Measurements from ENCODE around the gene SYT1. TPM values are rescaled to one million over a fixed set of nuclear protein-coding genes. Genes with fewer than 3 reads are reported as not detected.

Gene SYT1
- total and polyA plus RNA-seq, 2 of the 8 experiments (the other 6 are each of a cell fraction or from before 2014, with no cell fraction given): 11.0 to 34.6 TPM

GRCh38 chr12:79295572-79295971 lies 431.0 kb downstream of the SYT1 start:
- no peak for FAIRE-seq
- TF ChIP-seq ZNF274 (IDR thresholded peaks at IDR 0.05; ENCODE audit: borderline replicate concordance, extremely low read depth, low read length) (no peak), CTBP2 (IDR thresholded peaks at IDR 0.05; ENCODE audit: borderline replicate concordance, insufficient read depth, insufficient read length, low read length) (no peak)

More at GRCh38 chr12:79295572-79295971, 431.0 kb downstream of the SYT1 start:
- no peak overlapping the region for H3K23ac ChIP-seq (ENCODE audit: insufficient read length)
- POLR2A ChIA-PET (ENCODE audit: partially characterized antibody): interaction anchor here (0.7 kb wide), 1 partner anchor 50 kb away, joined by 4 read pairs; no protein-coding TSS in a partner anchor
- DNase-seq (ENCODE audit: low read depth in 1 of 2, low spot score in 2 of 2): no peak
- H3K79me1 ChIP-seq (ENCODE audit: low read depth, low read length): no peaks in the 10 kb centered on the region
- H3K4me1 ChIP-seq (replicated peaks in 1 of 4; ENCODE audit: control insufficient read depth in 3 of 4, insufficient read depth in 4 of 4, low read length in 3 of 4): no peaks in the 10 kb centered on the region
- H3K27me3 ChIP-seq (replicated peaks in 1 of 4; ENCODE audit: control insufficient read depth in 3 of 4, extremely low read depth in 1 of 4, insufficient read depth in 3 of 4, low read length in 3 of 4): no peaks in the 10 kb centered on the region
- no peak overlapping the region for H2AFZ ChIP-seq (ENCODE audit: low read length)
- H2BK15ac ChIP-seq (ENCODE audit: low read length): no peak overlapping the region
- H2BK12ac ChIP-seq (ENCODE audit: low read depth, low read length): no peak overlapping the region
- H3K23me2 ChIP-seq (ENCODE audit: low read depth, low read length): no peaks in the 10 kb centered on the region
- no peak overlapping the region for H3K4me3 ChIP-seq (ENCODE audit: extremely low read depth in 1 of 4, insufficient read depth in 2 of 4, low read depth in 3 of 4, low read length in 4 of 4)
- no peak overlapping the region for H3K14ac ChIP-seq (ENCODE audit: insufficient read length)
- H4K5ac ChIP-seq (ENCODE audit: insufficient read length, low read depth, low read length): no peak overlapping the region
- H3K4me2 ChIP-seq (ENCODE audit: insufficient read depth in 1 of 2, low read depth in 2 of 2, low read length in 2 of 2): no peak overlapping the region
- H3K36me3 ChIP-seq (ENCODE audit: control insufficient read depth in 2 of 4, insufficient read depth in 4 of 4, low read length in 3 of 4): peaks cover 2 to 24% (median 8%) of the 10 kb centered on the region in 4 experiments; a peak in 6 of 8 replicates
- H3K56ac ChIP-seq (replicated peaks; ENCODE audit: insufficient read length, low read depth, low read length): no peak overlapping the region
- H3K9me3 ChIP-seq (ENCODE audit: insufficient read depth in 2 of 2, low read depth in 1 of 2, low read length in 1 of 2): no peaks in the 10 kb centered on the region
- H2BK120ac ChIP-seq (replicated peaks; ENCODE audit: low read depth, low read length): no peak overlapping the region
- no peak overlapping the region for H3K18ac ChIP-seq (ENCODE audit: extremely low read depth, low read length)
- H3K27ac ChIP-seq (ENCODE audit: low read depth, low read length): no peak overlapping the region
- no peak overlapping the region for H4K91ac ChIP-seq (replicated peaks; ENCODE audit: insufficient read length, low read length)
- no peaks in the 10 kb centered on the region for H4K20me1 ChIP-seq (replicated peaks in 1 of 2; ENCODE audit: control insufficient read depth in 1 of 2, insufficient read depth in 2 of 2, low read length in 2 of 2)
- no peak overlapping the region for H2BK5ac ChIP-seq (ENCODE audit: low read depth, low read length)
- H2BK20ac ChIP-seq (ENCODE audit: low read length): no peak overlapping the region
- no peak overlapping the region for H3K4ac ChIP-seq (replicated peaks; ENCODE audit: insufficient read length, low read depth, low read length)
- no peak overlapping the region for H2AK5ac ChIP-seq (ENCODE audit: low read depth, low read length)
- H3K79me2 ChIP-seq (ENCODE audit: control insufficient read depth in 1 of 2, insufficient read depth in 2 of 2, low read length in 2 of 2): no peaks in the 10 kb centered on the region
- CTCF ChIA-PET (ENCODE audit: partially characterized antibody): no interaction called here
- H4K8ac ChIP-seq (ENCODE audit: extremely low read depth, insufficient read depth, low read length): no peak overlapping the region
- H3K9ac ChIP-seq (replicated peaks in 1 of 4; ENCODE audit: extremely low read depth in 1 of 4, low read depth in 3 of 4, low read length in 3 of 4): no peak overlapping the region

Data from H1 (cell line).